Ishikawa (cell line): Measurements from ENCODE around the gene TMPRSS11E.

Source experiments
- CEBPB ChIP-seq: IDR thresholded peaks from 2 replicates; pipeline ENCODE4 v1.6.1; 2012
- FOXM1 ChIP-seq: IDR thresholded peaks from 2 replicates; pipeline ENCODE4 v1.6.1; 2012; ENCODE audit warnings: low read depth, borderline replicate concordance
- MAX ChIP-seq: IDR thresholded peaks from 2 replicates; pipeline ENCODE4 v1.6.1; 2012
- NFIC ChIP-seq: IDR thresholded peaks from 2 replicates; pipeline ENCODE4 v1.6.1; 2012
- RAD21 ChIP-seq: IDR thresholded peaks from 2 replicates; pipeline ENCODE4 v1.6.1; 2012; ENCODE audit warnings: low read depth
- REST ChIP-seq: IDR thresholded peaks from 2 replicates; pipeline ENCODE4 v1.6.1; 2012; ENCODE audit warnings: low read depth, mild to moderate bottlenecking
- TAF1 ChIP-seq: IDR thresholded peaks from 2 replicates; pipeline ENCODE4 v1.6.1; 2012; ENCODE audit warnings: low read depth, mild to moderate bottlenecking
- USF1 ChIP-seq: IDR thresholded peaks from 2 replicates; pipeline ENCODE4 v1.6.1; 2012
- YY1 ChIP-seq: IDR thresholded peaks from 2 replicates; pipeline ENCODE4 v1.6.1; 2012; ENCODE audit warnings: low read depth
- ZBTB7A ChIP-seq: IDR thresholded peaks from 2 replicates; pipeline ENCODE4 v1.6.1; 2012; ENCODE audit warnings: low read depth

GRCh38 chr4:68407868-68408190 lies 39.4 kb upstream of the TMPRSS11E start:
- TF ChIP-seq RAD21 = no peak
- no peak for TF ChIP-seq ZBTB7A
- TF ChIP-seq MAX = no peak
- TF ChIP-seq CEBPB = no peak
- no peak for TF ChIP-seq FOXM1
- no peak for TF ChIP-seq REST
- TF ChIP-seq TAF1 = no peak
- no peak for TF ChIP-seq USF1
- no peak for TF ChIP-seq NFIC
- no peak for TF ChIP-seq YY1
